Right lobe of liver (tissue), 4 donors: Measurements from ENCODE around the gene PTPRD.

ENCODE experiments used
- POLR2A ChIP-seq: fragments of 450-650 bp; IDR thresholded peaks from one replicate; pipeline ENCODE4 v1.6.1; 2017; ENCODE audit warnings: antibody characterized with exemption, mild to moderate bottlenecking
- TF ChIP-seq, protein P1 (sequence below), 4 donors: fragments of 200-600 bp in 3 of 4; fragments of 450-650 bp in 1 of 4; IDR thresholded peaks; one replicate each; pipeline versions ENCODE4 v1.5.1 to v1.8.0; 2016 to 2022; ENCODE audit warnings: antibody characterized with exemption in 4 of 4, mild to moderate bottlenecking in 2 of 4
- donor health status: DM: no; HTN: no; CAD: no.
- donor health status: DM: no; HTN: no; CAD: no.
- donor health status: DM: no; HTN: yes; CAD: no.

- TF ChIP-seq, protein P1, sequence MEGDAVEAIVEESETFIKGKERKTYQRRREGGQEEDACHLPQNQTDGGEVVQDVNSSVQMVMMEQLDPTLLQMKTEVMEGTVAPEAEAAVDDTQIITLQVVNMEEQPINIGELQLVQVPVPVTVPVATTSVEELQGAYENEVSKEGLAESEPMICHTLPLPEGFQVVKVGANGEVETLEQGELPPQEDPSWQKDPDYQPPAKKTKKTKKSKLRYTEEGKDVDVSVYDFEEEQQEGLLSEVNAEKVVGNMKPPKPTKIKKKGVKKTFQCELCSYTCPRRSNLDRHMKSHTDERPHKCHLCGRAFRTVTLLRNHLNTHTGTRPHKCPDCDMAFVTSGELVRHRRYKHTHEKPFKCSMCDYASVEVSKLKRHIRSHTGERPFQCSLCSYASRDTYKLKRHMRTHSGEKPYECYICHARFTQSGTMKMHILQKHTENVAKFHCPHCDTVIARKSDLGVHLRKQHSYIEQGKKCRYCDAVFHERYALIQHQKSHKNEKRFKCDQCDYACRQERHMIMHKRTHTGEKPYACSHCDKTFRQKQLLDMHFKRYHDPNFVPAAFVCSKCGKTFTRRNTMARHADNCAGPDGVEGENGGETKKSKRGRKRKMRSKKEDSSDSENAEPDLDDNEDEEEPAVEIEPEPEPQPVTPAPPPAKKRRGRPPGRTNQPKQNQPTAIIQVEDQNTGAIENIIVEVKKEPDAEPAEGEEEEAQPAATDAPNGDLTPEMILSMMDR (IDR thresholded peaks at IDR 0.05) = no peak
- no peak for TF ChIP-seq POLR2A
Observed at GRCh38 chr9:10130061-10130675, 482.6 kb downstream of the PTPRD start.
